Smooth muscle cell (in vitro differentiated cells): ENCODE data around the gene C10orf143. TPM values are rescaled to one million over a fixed set of nuclear protein-coding genes. Genes with fewer than 3 reads are reported as not detected.

ENCODE experiments used
- DNase-seq: peaks from one replicate; lab custom pipeline; 2025; ENCODE audit not compliant: unreplicated experiment; lab: John Stamatoyannopoulos, UW
- H2AFZ ChIP-seq: fragments of 200-600 bp; sonication (generic); 2 replicates; pipeline ENCODE4 v1.6.0; 2016; ENCODE audit warnings: antibody characterized with exemption, low read depth, mild to moderate bottlenecking
- H3F3A ChIP-seq: fragments of 200-600 bp; sonication (generic); 2 replicates; pipeline ENCODE4 v1.6.0; 2017; ENCODE audit warnings: antibody characterized with exemption, low read depth
- H3K27ac ChIP-seq: fragments of 200-600 bp; sonication (generic); 2 replicates; pipeline ENCODE4 v1.5.1; 2016; ENCODE audit warnings: low read depth, mild to moderate bottlenecking
- H3K27me3 ChIP-seq: fragments of 200-600 bp; sonication (generic); 2 replicates; pipeline ENCODE4 v1.6.1; 2016; ENCODE audit warnings: low read depth, mild to moderate bottlenecking
- H3K36me3 ChIP-seq: fragments of 200-600 bp; sonication (generic); 2 replicates; pipeline ENCODE4 v1.5.1; 2016; ENCODE audit warnings: low read depth
- H3K4me1 ChIP-seq: fragments of 200-600 bp; sonication (generic); 2 replicates; pipeline ENCODE4 v1.5.1; 2016; ENCODE audit warnings: low read depth
- H3K4me2 ChIP-seq: fragments of 200-600 bp; sonication (generic); 2 replicates; pipeline ENCODE4 v1.6.0; 2016; ENCODE audit warnings: mild to moderate bottlenecking
- H3K4me3 ChIP-seq: fragments of 200-600 bp; sonication (generic); 2 replicates; pipeline ENCODE4 v1.5.1; 2016; ENCODE audit warnings: mild to moderate bottlenecking
- H3K79me2 ChIP-seq: fragments of 200-600 bp; sonication (generic); 2 replicates; pipeline ENCODE4 v1.6.0; 2016; ENCODE audit warnings: low read depth, mild to moderate bottlenecking
- H3K9ac ChIP-seq: fragments of 200-600 bp; sonication (generic); 2 replicates; pipeline ENCODE4 v1.6.0; 2016; ENCODE audit warnings: low read depth
- H3K9me3 ChIP-seq: fragments of 200-600 bp; sonication (generic); replicated peaks from 2 replicates; pipeline ENCODE4 v1.5.1; 2016; ENCODE audit warnings: low read depth
- H4K20me1 ChIP-seq: fragments of 200-600 bp; sonication (generic); 2 replicates; pipeline ENCODE4 v1.6.0; 2016; ENCODE audit warnings: low read depth
- WGBS: methylation state at CpG from one replicate; pipeline ENCODE4 v1.1.7; 2016; ENCODE audit warnings: low lambda C conversion rate; 5-methylcytosine and 5-hydroxymethylcytosine counted together
- polyA plus RNA-seq: library from polyadenylated mRNA; unstranded; fragments of >200 nt; fragmentation: Nextera tagmentation; extraction: Ambion mirVana; gene quantifications from 2 replicates; pipeline ENCODE4 v1.2.1, GENCODE V29; 2016
- total RNA-seq: library from RNA; depleted of rRNA; stranded (reverse); fragments of >200 nt; gene quantifications from 2 replicates; pipeline ENCODE4 v1.2.3, GENCODE V29; 2014
- TF ChIP-seq, protein P1 (sequence below): fragments of 200-600 bp; sonication (generic); IDR thresholded peaks from 2 replicates; pipeline ENCODE4 v1.5.1; 2017; ENCODE audit warnings: borderline replicate concordance, mild to moderate bottlenecking, antibody characterized with exemption; ENCODE audit not compliant: insufficient read depth, poor library complexity, severe bottlenecking

C10orf143 gene
- total and polyA plus RNA-seq, 2 experiments from 2014 or later, result 2.0 TPM; not detected in 1

GRCh38 chr10:130048081-130048480 is 62.5 kb downstream of the C10orf143 start:
- TF ChIP-seq, protein P1, sequence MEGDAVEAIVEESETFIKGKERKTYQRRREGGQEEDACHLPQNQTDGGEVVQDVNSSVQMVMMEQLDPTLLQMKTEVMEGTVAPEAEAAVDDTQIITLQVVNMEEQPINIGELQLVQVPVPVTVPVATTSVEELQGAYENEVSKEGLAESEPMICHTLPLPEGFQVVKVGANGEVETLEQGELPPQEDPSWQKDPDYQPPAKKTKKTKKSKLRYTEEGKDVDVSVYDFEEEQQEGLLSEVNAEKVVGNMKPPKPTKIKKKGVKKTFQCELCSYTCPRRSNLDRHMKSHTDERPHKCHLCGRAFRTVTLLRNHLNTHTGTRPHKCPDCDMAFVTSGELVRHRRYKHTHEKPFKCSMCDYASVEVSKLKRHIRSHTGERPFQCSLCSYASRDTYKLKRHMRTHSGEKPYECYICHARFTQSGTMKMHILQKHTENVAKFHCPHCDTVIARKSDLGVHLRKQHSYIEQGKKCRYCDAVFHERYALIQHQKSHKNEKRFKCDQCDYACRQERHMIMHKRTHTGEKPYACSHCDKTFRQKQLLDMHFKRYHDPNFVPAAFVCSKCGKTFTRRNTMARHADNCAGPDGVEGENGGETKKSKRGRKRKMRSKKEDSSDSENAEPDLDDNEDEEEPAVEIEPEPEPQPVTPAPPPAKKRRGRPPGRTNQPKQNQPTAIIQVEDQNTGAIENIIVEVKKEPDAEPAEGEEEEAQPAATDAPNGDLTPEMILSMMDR, result no peak
- no peak overlapping the region for H2AFZ ChIP-seq
- H3K4me3 ChIP-seq, result no peak overlapping the region
- H3K4me2 ChIP-seq, result no peak overlapping the region
- H3K27ac ChIP-seq, result no peak overlapping the region
- no peaks in the 10 kb centered on the region for H3K27me3 ChIP-seq
- no peaks in the 10 kb centered on the region for H3K79me2 ChIP-seq
- no peak for DNase-seq
- WGBS, result 87% methylated on average over 2 of the region's 3 CpGs
- no peaks in the 10 kb centered on the region for H3K4me1 ChIP-seq
- no peak overlapping the region for H3K9ac ChIP-seq
- no peaks in the 10 kb centered on the region for H3K36me3 ChIP-seq
- H4K20me1 ChIP-seq, result no peaks in the 10 kb centered on the region
- H3K9me3 ChIP-seq, result no peaks in the 10 kb centered on the region
- H3F3A ChIP-seq, result no peaks in the 10 kb centered on the region

- TF ChIP-seq, protein P1, result no peak
Observed at GRCh38 chr10:130047336-130047735, 63.3 kb downstream of the C10orf143 start.

GRCh38 chr10:130046591-130046990 is 64.0 kb downstream of the C10orf143 start:
- Histone ChIP-seq H3K4me3 (no peak overlapping the region), H2AFZ (no peak overlapping the region), H3K79me2 (no peaks in the 10 kb centered on the region), H3K9me3 (no peaks in the 10 kb centered on the region), H3K9ac (no peak overlapping the region), H3K36me3 (no peaks in the 10 kb centered on the region), H3F3A (no peaks in the 10 kb centered on the region), H3K4me1 (no peaks in the 10 kb centered on the region), H3K4me2 (no peak overlapping the region), H3K27ac (no peak overlapping the region), H3K27me3 (peaks cover 15% of the 10 kb centered on the region), H4K20me1 (no peaks in the 10 kb centered on the region)
- DNase-seq, result no peak
- WGBS, result 83% methylated on average over 22 of the region's 22 CpGs
- TF ChIP-seq, protein P1, result no peak

More at GRCh38 chr10:130047336-130047735, 63.3 kb downstream of the C10orf143 start:
- no peak overlapping the region for H3K4me2 ChIP-seq
- no peak overlapping the region for H2AFZ ChIP-seq
- 83% methylated on average over 9 of the region's 10 CpGs for WGBS
- no peaks in the 10 kb centered on the region for H3K79me2 ChIP-seq
- DNase-seq, result no peak
- H3K4me1 ChIP-seq, result no peaks in the 10 kb centered on the region
- H3F3A ChIP-seq, result no peaks in the 10 kb centered on the region
- no peak overlapping the region for H3K4me3 ChIP-seq
- no peaks in the 10 kb centered on the region for H3K36me3 ChIP-seq
- H3K9ac ChIP-seq, result no peak overlapping the region
- no peaks in the 10 kb centered on the region for H3K9me3 ChIP-seq
- peaks cover 7% of the 10 kb centered on the region for H3K27me3 ChIP-seq
- no peak overlapping the region for H3K27ac ChIP-seq
- no peaks in the 10 kb centered on the region for H4K20me1 ChIP-seq

DNA sequence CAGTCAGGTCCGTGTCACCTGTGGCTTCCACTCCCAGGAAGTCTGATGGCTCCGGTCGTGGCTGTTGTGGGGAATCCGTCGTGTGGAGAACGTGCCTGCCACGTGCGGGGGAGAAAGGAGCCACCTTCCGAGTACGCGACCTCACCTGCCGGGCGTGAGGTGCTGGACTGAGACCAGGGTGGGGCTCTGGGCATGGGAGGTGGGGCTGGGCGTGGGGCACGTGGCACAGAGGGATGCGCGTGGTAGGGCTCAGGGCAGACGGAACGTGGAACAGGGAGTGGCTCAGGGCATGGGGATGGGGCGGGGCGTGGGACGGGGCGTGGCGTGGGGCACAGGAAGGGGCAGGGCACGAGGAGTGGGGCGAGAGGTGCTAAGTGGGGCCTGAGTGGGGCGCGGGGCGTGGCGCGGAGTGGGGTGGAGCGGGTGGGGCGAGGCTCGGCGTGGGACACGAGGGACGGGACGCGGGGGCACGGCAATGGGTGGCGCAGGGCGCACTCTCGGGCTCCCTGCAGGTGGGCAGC is 64.8 kb downstream of the C10orf143 start:
- TF ChIP-seq, protein P1, result no peak
- Histone ChIP-seq H3F3A (no peaks in the 10 kb centered on the region), H3K4me2 (no peak overlapping the region), H3K4me3 (no peak overlapping the region), H2AFZ (no peak overlapping the region), H3K4me1 (no peaks in the 10 kb centered on the region), H3K9ac (no peak overlapping the region), H3K36me3 (no peaks in the 10 kb centered on the region), H4K20me1 (no peaks in the 10 kb centered on the region), H3K9me3 (no peaks in the 10 kb centered on the region), H3K79me2 (no peaks in the 10 kb centered on the region), H3K27ac (no peak overlapping the region), H3K27me3 (peaks cover 15% of the 10 kb centered on the region)
- DNase-seq, result no peak
- whole genome bisulfite sequencing, result 91% methylated on average over 22 of the region's 43 CpGs
